Neuronal stem cell (in vitro differentiated cells): Measurements from ENCODE around the gene COA4.

ENCODE experiments used
- DNase-seq: peaks from one replicate; pipeline ENCODE4 v3.0.0-alpha.2; 2013; ENCODE audit warnings: low spot score
- H2AFZ ChIP-seq: one replicate; pipeline ENCODE4 v1.6.1; 2013; ENCODE audit warnings: mild to moderate bottlenecking, low read length, inconsistent platforms
- H2AK5ac ChIP-seq: 2 replicates; pipeline ENCODE4 v1.6.1; 2013; ENCODE audit warnings: low read depth, mild to moderate bottlenecking, inconsistent platforms, low read length, moderate library complexity, mixed read lengths
- H2BK120ac ChIP-seq: 2 replicates; pipeline ENCODE4 v1.6.1; 2013; ENCODE audit warnings: low read depth, mild to moderate bottlenecking, inconsistent platforms, low read length, moderate library complexity, mixed read lengths
- H2BK12ac ChIP-seq: one replicate; pipeline ENCODE4 v1.6.1; 2013; ENCODE audit warnings: low read length, inconsistent platforms
- H2BK15ac ChIP-seq: 2 replicates; pipeline ENCODE4 v1.6.1; 2013; ENCODE audit warnings: mild to moderate bottlenecking, low read length, inconsistent platforms, mixed read lengths
- H2BK5ac ChIP-seq: one replicate; pipeline ENCODE4 v1.6.1; 2013; ENCODE audit warnings: inconsistent platforms, mild to moderate bottlenecking, low read length, moderate library complexity
- H3K14ac ChIP-seq: one replicate; pipeline ENCODE4 v1.6.1; 2013; ENCODE audit warnings: low read length, inconsistent platforms
- H3K18ac ChIP-seq: 2 replicates; pipeline ENCODE4 v1.6.1; 2013; ENCODE audit warnings: low read length, inconsistent platforms
- H3K23ac ChIP-seq: 2 replicates; pipeline ENCODE4 v1.6.1; 2013; ENCODE audit warnings: low read depth, mild to moderate bottlenecking, mixed read lengths, low read length, inconsistent platforms; ENCODE audit not compliant: poor library complexity
- H3K27ac ChIP-seq: replicated peaks from 3 replicates; pipeline ENCODE4 v1.5.1; 2013; ENCODE audit warnings: low read length, inconsistent platforms
- H3K27me3 ChIP-seq, 3 experiments: 2 replicates each; pipeline ENCODE4 v1.6.1; 2013; ENCODE audit warnings: low read length in 3 of 3, mild to moderate bottlenecking in 2 of 3, inconsistent platforms in 1 of 3, low read depth in 1 of 3, mixed read lengths in 1 of 3, moderate library complexity in 1 of 3; ENCODE audit not compliant: control insufficient read depth in 3 of 3, insufficient read depth in 3 of 3
- H3K36me3 ChIP-seq, 2 donors: replicated peaks in 1 of 2; 2 replicates each; pipeline ENCODE4 v1.6.1; 2013; ENCODE audit warnings: low read length in 2 of 2; ENCODE audit not compliant: control insufficient read depth in 2 of 2, insufficient read depth in 2 of 2
- H3K4ac ChIP-seq: 2 replicates; pipeline ENCODE4 v1.6.1; 2013; ENCODE audit warnings: inconsistent platforms, mild to moderate bottlenecking, low read length, moderate library complexity
- H3K4me1 ChIP-seq, 2 donors: 1 replicate in 1 of 2; 2 replicates in 1 of 2; pipeline ENCODE4 v1.6.1; 2013; ENCODE audit warnings: low read length in 2 of 2, low read depth in 1 of 2; ENCODE audit not compliant: control insufficient read depth in 2 of 2, insufficient read depth in 1 of 2
- H3K4me2 ChIP-seq: one replicate; pipeline ENCODE4 v1.6.1; 2013; ENCODE audit warnings: mild to moderate bottlenecking, low read length, inconsistent platforms; ENCODE audit not compliant: insufficient read depth, poor library complexity, severe bottlenecking
- H3K4me3 ChIP-seq, 2 donors: 2 replicates each; pipeline ENCODE4 v1.5.1; 2013; ENCODE audit warnings: low read length in 2 of 2, mild to moderate bottlenecking in 2 of 2, inconsistent platforms in 1 of 2, moderate library complexity in 1 of 2
- H3K79me1 ChIP-seq: one replicate; pipeline ENCODE4 v1.6.1; 2013; ENCODE audit warnings: low read depth, mild to moderate bottlenecking, inconsistent platforms, low read length, moderate library complexity
- H3K9ac ChIP-seq: one replicate; pipeline ENCODE4 v1.6.1; 2013; ENCODE audit warnings: mild to moderate bottlenecking, low read depth, low read length, inconsistent platforms; ENCODE audit not compliant: poor library complexity
- H3K9me3 ChIP-seq, 2 donors: replicated peaks in 1 of 2; 2 replicates each; pipeline versions ENCODE3 to v1.6.1; 2013; ENCODE audit warnings: low read length in 2 of 2, mild to moderate bottlenecking in 2 of 2, inconsistent platforms in 1 of 2, low read depth in 1 of 2, mixed read lengths in 1 of 2, moderate library complexity in 1 of 2; ENCODE audit not compliant: control insufficient read depth in 2 of 2, insufficient read depth in 1 of 2
- H4K8ac ChIP-seq: one replicate; pipeline ENCODE4 v1.6.1; 2013; ENCODE audit warnings: low read depth, mild to moderate bottlenecking, inconsistent platforms, low read length, moderate library complexity
- H4K91ac ChIP-seq: one replicate; pipeline ENCODE4 v1.6.1; 2013; ENCODE audit warnings: low read length, low read depth, mild to moderate bottlenecking, inconsistent platforms; ENCODE audit not compliant: poor library complexity
- WGBS, 2 donors: extraction: QIAGEN DNeasy Blood & Tissue Kit; methylation state at CpG; one replicate each; pipeline ENCODE4 v1.1.7; 2013; ENCODE audit warnings: missing lambda C conversion rate in 2 of 2, mixed read lengths in 1 of 2; ENCODE audit not compliant: insufficient read length in 2 of 2, insufficient replicate concordance in 1 of 2; ENCODE audit errors: extremely low coverage in 2 of 2; 5-methylcytosine and 5-hydroxymethylcytosine counted together

Gene COA4

GRCh38 chr11:73860202-73860601 is 16.4 kb downstream of the COA4 start:
- peaks cover 0 to 7% of the 10 kb centered on the region in 2 donors for H3K4me1 ChIP-seq
- DNase-seq = no peak
- H4K91ac ChIP-seq = no peak overlapping the region
- peaks cover 4 to 44% of the 10 kb centered on the region in 2 donors for H3K36me3 ChIP-seq
- H2BK5ac ChIP-seq = no peak overlapping the region
- H3K79me1 ChIP-seq = no peaks in the 10 kb centered on the region
- no peak overlapping the region for H2BK12ac ChIP-seq
- H2AFZ ChIP-seq = no peak overlapping the region
- H3K23ac ChIP-seq = no peak overlapping the region
- no peak overlapping the region for H3K9ac ChIP-seq
- no peaks in the 10 kb centered on the region for H3K27me3 ChIP-seq
- H4K8ac ChIP-seq = no peak overlapping the region
- no peak overlapping the region for H3K27ac ChIP-seq
- no peak overlapping the region for H2BK15ac ChIP-seq
- no peak overlapping the region for H3K18ac ChIP-seq
- H3K14ac ChIP-seq = no peak overlapping the region
- H3K9me3 ChIP-seq = no peaks in the 10 kb centered on the region
- no peak overlapping the region for H3K4ac ChIP-seq
- H2BK120ac ChIP-seq = no peak overlapping the region
- no peak overlapping the region for H2AK5ac ChIP-seq
- WGBS, 2 donors = no CpG with 5 or more reads among the region's 2 CpGs
- H3K4me2 ChIP-seq = no peak overlapping the region
- no peak overlapping the region for H3K4me3 ChIP-seq

- Histone ChIP-seq H3K27ac (no peak overlapping the region), H2AFZ (no peak overlapping the region), H2BK120ac (no peak overlapping the region), H3K4ac (no peak overlapping the region), H3K18ac (no peak overlapping the region), H3K4me1 (peaks cover 0 to 7% of the 10 kb centered on the region in 2 donors), H3K9ac (no peak overlapping the region), H2BK15ac (no peak overlapping the region), H3K79me1 (no peaks in the 10 kb centered on the region), H2BK12ac (no peak overlapping the region), H3K27me3 (no peaks in the 10 kb centered on the region), H4K91ac (no peak overlapping the region), H4K8ac (no peak overlapping the region), H3K4me2 (no peak overlapping the region), H3K14ac (no peak overlapping the region), H3K4me3 (no peak overlapping the region), H2BK5ac (no peak overlapping the region), H3K9me3 (no peaks in the 10 kb centered on the region), H3K36me3 (peaks cover 4 to 44% of the 10 kb centered on the region in 2 donors), H3K23ac (no peak overlapping the region), H2AK5ac (no peak overlapping the region)
- no peak for DNase-seq
- WGBS, 2 donors = no CpG with 5 or more reads among the region's 2 CpGs
Measured at GRCh38 chr11:73859671-73860070, 17.0 kb downstream of the COA4 start.

GRCh38 chr11:73856031-73856567 is 20.5 kb downstream of the COA4 start:
- no peak overlapping the region for H3K23ac ChIP-seq
- H3K4ac ChIP-seq = no peak overlapping the region
- no peak overlapping the region for H2AK5ac ChIP-seq
- no peak for DNase-seq
- H3K4me2 ChIP-seq = no peak overlapping the region
- H2AFZ ChIP-seq = no peak overlapping the region
- H3K36me3 ChIP-seq = peaks cover 0 to 20% of the 10 kb centered on the region in 2 donors
- H2BK12ac ChIP-seq = no peak overlapping the region
- H4K8ac ChIP-seq = no peak overlapping the region
- no peaks in the 10 kb centered on the region for H3K9me3 ChIP-seq
- H2BK120ac ChIP-seq = no peak overlapping the region
- H2BK15ac ChIP-seq = no peak overlapping the region
- peaks cover 0 to 7% of the 10 kb centered on the region in 2 donors for H3K4me1 ChIP-seq
- no peaks in the 10 kb centered on the region for H3K79me1 ChIP-seq
- H3K14ac ChIP-seq = no peak overlapping the region
- H2BK5ac ChIP-seq = no peak overlapping the region
- no peak overlapping the region for H3K4me3 ChIP-seq
- H3K27me3 ChIP-seq = no peaks in the 10 kb centered on the region
- no CpG with 5 or more reads among the region's 1 CpG for WGBS, 2 donors
- no peak overlapping the region for H3K9ac ChIP-seq
- H3K27ac ChIP-seq = peak overlapping the region; percentile 10
- no peak overlapping the region for H3K18ac ChIP-seq
- no peak overlapping the region for H4K91ac ChIP-seq

GRCh38 chr11:73854680-73855079 is 22.0 kb downstream of the COA4 start:
- Histone ChIP-seq H3K9me3 (no peaks in the 10 kb centered on the region), H3K4me1 (peaks cover 0 to 7% of the 10 kb centered on the region in 2 donors), H3K18ac (no peak overlapping the region), H2BK5ac (no peak overlapping the region), H2AFZ (no peak overlapping the region), H2BK12ac (no peak overlapping the region), H3K14ac (no peak overlapping the region), H3K36me3 (peaks cover 0 to 6% of the 10 kb centered on the region in 2 donors), H3K79me1 (no peaks in the 10 kb centered on the region), H3K27me3 (no peaks in the 10 kb centered on the region), H3K4me2 (no peak overlapping the region), H3K4me3 (no peak overlapping the region), H3K4ac (no peak overlapping the region), H4K8ac (no peak overlapping the region), H2BK120ac (no peak overlapping the region), H2BK15ac (no peak overlapping the region), H3K9ac (no peak overlapping the region), H4K91ac (no peak overlapping the region), H3K27ac (no peak overlapping the region), H3K23ac (no peak overlapping the region), H2AK5ac (no peak overlapping the region)
- no CpG with 5 or more reads among the region's 1 CpG for WGBS, 2 donors
- no peak for DNase-seq
